SHP77 (cell line): ENCODE data around the gene DERL3.

Source experiments
- DNase-seq, 2 experiments: peaks; one replicate each; lab custom pipeline; 2025; lab: John Stamatoyannopoulos, UW

Gene DERL3

DNA sequence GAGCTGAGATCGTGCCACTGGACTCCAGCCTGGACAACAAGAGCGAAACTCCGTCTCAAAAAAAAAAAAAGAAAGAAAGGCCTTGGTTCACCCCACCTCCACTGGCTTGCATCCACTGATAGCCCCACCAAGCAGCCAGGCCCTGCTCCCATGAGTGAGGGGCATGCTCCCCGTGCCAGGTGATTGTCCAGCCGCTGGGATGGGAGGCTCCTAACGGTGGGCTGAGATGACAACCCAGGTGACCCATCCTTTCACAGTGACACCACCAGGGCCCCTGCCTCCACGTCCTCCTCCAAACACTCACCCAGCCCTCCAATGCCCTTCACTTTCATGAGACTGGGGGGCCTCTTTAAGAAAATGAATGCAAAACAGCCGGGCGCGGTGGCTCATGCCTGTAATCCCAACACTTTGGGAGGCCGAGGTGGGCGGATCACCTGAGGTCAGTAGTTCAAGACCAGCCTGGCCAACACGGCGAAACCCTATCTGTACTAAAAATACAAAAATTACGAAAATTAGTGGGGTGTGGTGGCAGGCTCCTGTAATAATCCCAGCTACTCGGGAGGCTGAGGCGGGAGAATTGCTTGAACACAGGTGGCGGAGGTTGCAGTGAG, 8.6 kb upstream of the DERL3 start:
- DNase-seq: no peak

- no peak for DNase-seq
These were observed 7.3 kb upstream of the DERL3 start for GRCh38 chr22:23846081-23846469.

DNA sequence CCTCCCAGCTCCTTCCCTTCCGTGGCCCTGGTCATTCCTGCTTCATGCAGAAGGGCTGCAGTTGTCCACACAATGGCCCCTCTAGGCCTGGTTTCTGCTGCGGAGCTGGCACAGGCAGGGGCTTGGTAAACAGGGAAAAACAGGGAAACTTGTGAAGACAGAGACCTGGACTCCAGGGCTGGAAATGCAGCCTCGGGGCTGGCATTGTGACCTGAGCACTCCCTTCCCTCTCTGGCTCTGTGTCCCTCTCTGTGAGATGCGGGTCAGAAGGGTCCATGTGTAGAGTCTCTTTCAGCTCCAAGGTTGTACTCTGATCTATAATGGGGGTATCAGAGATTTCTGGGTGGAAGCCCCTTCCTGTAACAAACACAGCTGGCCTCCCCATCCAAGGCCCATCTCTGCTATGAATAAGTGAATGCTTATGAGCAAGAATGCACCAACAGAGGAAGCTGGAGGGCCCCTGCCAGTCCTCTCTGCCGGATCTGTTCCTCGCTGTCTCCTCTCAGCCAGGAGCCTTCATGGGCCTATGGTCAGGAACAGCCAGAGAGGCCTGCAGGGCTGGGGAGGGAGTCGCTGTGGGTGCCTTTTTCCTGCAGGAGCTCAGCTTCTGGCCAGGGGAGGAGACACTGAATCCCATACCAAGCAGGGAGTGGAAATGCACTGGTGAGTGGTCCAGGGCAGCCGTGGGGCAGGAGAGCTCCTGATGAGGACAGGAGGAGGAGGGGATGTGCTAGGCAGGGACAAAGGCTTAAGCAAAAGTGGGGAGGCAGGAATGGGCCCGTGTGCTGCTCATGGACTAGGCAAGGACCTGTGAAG, 6.7 kb upstream of the DERL3 start:
- no peak for DNase-seq

GRCh38 chr22:23844739-23845202, 6.0 kb upstream of the DERL3 start:
- no peak for DNase-seq

DNA sequence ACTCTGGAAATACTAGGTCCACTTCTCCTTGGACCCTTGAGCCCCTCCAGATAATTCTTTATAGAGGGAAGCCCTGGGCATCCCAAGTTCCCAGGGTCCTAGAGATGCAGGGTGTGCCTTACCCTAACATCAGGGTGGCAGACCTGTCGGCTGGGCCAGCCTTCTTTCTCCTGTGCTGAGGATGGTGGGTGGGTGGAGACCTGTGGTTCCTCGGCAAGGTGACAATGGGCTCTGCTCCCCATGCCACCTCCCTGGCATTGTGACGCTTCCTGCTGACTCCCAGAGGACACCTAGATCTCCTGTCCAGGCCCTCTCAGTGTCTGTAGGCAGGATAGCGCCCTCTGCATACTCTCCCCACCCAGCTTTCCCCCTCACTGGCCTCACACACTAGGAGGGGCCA, 3.8 kb upstream of the DERL3 start:
- DNase-seq: no peak

- no peak for DNase-seq
These were observed 3.1 kb upstream of the DERL3 start for GRCh38 chr22:23841736-23842445.

DNA sequence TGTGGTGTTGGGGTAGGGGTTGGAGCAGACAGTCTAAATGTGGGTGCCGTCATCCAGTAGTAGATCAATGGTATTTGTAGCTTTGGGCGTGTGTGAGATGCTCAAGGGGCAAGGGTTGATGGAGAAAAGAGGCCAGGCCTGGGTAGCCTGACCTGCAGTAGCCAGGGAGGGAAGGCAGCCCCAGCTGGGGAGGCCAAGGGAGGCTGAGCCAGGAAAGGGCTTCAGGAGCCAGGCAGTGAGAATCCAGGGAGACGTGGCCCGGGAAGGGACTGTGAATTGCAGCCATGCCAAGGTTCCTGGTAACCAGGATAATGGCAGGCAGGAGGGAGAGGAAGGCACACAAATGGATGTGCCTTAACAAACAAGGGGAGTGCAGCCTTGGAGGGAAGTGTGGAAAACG, 2.5 kb upstream of the DERL3 start:
- no peak for DNase-seq

DNA sequence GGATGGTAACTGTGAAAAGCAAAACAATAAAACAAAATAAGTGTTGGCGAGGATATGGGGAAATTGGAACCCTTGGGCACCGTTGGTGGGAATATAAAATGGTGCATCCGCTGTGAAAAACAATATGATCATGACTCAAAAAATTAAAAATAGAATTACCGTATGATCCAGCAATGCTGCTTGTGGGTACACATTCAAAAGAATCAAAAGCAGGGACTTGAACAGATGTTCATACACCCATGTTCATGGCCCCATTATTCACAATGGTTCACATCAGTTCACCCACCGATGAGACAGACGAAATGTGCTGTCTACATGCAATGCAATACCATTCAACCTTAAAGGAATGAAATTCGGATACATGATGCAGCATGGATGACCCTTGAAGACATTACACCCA, 1.2 kb upstream of the DERL3 start:
- no peak for DNase-seq

DNA sequence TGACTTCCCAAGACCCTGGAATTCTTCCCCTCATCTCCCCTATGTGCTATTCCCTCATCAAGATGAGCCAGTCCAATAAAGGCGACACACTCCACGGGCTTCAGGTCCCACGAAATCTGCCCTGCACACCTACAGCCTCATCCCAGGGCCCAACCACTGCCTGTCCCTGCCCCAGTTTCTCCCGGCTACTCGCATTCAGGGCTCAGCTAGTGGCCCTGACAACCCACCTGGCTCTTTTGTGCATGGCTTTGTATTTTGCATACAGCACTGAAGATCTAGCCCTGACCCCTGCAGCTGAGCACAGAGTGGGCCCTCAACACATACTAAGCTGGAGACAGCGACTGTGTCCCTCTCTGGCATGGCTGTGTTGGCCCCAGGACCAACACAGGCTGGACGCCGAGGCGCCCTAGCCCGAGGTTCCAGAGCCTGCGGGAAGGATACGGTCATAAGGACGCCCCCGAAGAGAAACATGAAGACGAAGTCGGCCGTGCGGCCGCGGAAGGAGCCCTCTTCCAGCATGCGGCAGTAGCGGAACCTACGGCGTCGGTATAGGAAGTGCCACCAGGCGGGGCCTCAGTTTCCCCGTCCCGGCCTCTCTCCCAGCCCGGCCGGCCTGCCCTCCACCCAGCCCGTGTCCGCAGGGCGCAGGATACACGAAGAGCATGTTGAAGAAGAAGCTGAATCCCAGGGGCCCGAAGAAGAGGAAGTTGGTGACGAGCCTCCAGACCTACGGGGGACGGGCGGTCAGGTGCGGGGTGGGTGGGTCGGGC, 710 bp downstream of the DERL3 start:
- no peak for DNase-seq

GRCh38 chr22:23837496-23837859, 1.3 kb downstream of the DERL3 start:
- no peak for DNase-seq

GRCh38 chr22:23836692-23837495, 1.9 kb downstream of the DERL3 start:
- DNase-seq: no peak

- no peak for DNase-seq
These were observed 2.5 kb downstream of the DERL3 start for GRCh38 chr22:23836281-23836680.

GRCh38 chr22:23835484-23836144, 3.2 kb downstream of the DERL3 start:
- no peak for DNase-seq

DNA sequence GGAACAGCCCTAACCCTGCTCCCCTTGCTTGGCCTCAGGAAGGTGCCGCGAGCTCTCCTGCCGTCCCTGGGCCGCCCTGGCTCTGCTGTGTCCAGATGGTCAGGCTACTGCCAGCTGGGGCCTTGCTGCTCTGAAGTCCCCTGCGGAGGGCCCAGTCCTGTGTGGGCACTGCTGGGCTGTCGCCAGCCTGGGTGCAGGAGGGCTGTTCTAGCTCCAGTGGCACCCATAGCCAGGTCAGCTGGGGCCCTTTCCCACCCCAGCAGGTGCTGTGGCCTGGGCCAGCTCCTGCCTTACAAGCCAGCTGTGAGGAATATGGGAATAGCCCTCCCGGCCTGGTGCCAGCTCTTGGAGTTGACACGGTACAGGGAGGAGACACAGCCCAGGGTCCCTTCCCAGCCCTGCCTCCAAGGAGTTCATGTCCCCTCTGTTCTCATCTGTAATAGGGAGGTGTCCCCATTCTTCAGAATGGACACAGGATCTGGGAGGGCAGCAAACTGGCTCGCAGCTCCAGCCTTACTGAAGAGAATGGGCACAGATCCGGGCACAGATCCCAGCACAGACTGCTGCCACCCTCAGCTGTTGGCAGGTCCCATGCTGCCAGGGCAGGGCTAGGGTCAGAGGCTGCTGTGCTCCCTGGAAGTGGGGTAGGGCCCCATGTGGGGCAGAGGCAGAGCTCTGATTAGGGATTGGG, 3.9 kb downstream of the DERL3 start:
- DNase-seq: peak in 1 of 2 experiments; percentile 37

DNA sequence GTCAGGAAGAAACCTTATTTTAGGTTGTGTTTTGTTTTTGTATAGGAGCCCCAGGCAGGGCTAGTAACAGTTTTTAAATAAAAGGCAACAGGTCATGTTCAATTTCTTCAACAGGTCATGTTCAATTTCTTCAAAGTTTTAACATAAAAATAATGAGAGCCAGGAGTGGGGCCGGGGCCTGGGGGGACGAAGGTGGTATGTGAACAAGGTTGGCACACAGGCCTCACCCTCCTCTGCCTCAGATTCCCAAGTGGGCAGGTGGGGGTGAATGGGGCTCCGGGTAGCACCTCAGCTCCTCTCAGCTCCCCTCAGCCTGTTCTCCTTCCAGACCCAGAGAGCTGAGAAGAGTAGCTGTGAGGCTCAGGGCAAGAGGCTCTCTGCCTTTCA, 4.4 kb downstream of the DERL3 start:
- DNase-seq: no peak

DNA sequence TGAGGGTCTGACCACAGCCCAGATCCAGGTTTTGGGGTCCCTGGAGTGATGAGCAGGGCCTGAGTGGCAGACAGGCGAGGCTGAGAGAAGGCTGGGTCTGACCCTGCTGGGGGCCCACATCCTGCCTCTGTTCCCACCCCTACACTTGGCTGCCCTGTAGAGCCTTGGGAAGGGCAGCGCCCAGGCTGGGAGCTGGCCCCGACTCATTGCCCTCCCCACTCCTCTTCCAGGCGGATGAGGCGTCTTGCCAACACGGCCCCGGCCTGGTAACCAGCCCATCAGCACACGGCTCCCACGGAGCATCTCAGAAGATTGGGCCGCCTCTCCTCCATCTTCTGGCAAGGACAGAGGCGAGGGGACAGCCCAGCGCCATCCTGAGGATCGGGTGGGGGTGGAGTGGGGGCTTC, 4.9 kb downstream of the DERL3 start:
- DNase-seq: no peak

GRCh38 chr22:23833017-23833751, 5.6 kb downstream of the DERL3 start:
- DNase-seq: no peak

- DNase-seq: no peak
These were observed 6.4 kb downstream of the DERL3 start for GRCh38 chr22:23832226-23833016.

DNA sequence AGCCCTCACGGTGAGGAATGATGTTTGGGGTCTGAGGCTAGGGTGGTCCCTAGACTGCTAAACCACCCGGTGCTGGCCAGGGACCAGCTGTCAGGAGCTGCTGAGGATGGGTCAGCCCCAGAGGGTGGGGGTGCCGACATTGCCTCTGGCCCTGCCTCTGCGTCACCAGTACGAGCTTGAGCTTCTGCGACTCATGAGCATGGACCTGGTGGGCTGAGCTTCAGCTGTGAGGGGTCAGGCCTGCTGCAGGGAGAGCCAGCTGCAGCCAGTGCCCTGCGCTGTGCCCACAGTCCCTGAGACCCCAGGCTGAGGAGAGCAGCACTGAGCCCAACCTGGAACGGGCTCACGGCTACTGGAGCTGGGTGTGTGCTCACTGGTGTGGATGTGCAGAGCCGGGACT, 7.0 kb downstream of the DERL3 start:
- DNase-seq: no peak
